ENCODE data around the gene PURA.
A peak's percentile ranks its signal among the peaks of the same experiment; 100 is the strongest.

Gene PURA
- total RNA-seq = 30.4 to 71.0 reads per million in 2 donors

GRCh38 chr5:140113699-140114263 lies at the start of gene PURA:
TSS of gene PURA (plus strand) at chr5:140114109. CDS start at chr5:140114182, 73 bp downstream.
- peak; percentile 99 for DNase-seq

GRCh38 chr5:140072812-140073211 lies 41.1 kb upstream of the PURA start:
- no peak for DNase-seq

GRCh38 chr5:140073296-140073695 lies 40.6 kb upstream of the PURA start:
- no peak for DNase-seq

DNA sequence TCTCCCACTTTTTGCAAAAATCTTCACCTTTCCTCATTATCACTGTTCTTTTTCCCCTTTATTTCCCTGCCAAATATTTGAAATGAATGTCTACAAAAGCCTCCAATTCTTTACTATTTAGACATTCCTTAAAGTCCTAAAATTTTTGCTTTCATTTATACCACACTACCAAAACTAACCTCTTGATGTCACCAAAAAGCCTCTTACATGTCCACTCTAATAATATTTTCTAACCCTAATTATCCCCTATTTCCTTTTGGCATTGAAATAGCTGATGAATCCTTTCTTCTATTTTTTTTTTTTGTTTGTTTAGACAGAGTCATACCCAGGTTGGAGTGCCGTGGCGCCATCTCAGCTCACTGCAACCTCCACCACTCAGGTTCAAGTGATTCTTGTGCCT lies 38.5 kb upstream of the PURA start:
- no peak for DNase-seq

- DNase-seq = no peak
Observed at GRCh38 chr5:140076142-140076541, 37.8 kb upstream of the PURA start.

- DNase-seq = no peak
Observed at GRCh38 chr5:140076788-140077187, 37.1 kb upstream of the PURA start.

- no peak for DNase-seq
Observed at GRCh38 chr5:140083120-140083519, 30.8 kb upstream of the PURA start.

DNA sequence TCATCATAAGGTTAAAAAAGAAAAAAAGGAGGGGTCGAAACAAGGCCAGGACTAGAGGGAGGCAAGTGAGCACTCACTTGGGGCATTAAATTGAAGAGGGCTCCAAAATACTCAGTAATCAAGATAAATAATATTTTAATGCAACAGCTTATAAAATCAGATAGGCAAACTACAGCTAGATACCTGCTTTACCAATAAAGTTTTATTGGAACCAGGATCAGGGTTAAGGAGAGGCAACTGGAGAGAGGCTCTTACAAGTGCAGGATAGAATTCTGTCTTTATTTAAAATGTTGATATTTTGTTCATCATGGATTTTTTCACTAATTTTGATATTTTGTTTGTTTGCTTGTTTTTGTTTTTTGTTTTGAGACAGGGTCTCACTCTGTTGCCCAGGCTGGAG lies 30.3 kb upstream of the PURA start:
- DNase-seq = no peak

GRCh38 chr5:140084541-140084940 lies 29.4 kb upstream of the PURA start:
- no peak for DNase-seq

DNA sequence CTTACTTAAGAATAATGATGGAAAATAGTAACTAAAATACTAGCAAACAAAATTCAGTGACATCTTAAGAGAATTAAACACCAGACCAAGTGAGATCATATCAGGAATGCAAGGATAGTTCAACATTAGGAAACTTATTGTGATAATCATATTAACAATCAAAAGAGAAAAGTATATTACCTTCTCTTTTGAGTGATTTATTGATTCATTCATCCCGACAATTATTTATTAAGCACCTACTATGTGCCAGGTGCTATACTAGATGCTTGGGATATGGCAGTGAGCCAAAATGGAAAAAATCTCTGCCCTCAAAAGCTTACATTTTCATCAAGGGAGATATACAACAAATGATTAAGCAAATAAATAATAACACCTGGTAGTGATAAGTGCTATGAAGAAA lies 23.7 kb upstream of the PURA start:
- no peak for DNase-seq

DNA sequence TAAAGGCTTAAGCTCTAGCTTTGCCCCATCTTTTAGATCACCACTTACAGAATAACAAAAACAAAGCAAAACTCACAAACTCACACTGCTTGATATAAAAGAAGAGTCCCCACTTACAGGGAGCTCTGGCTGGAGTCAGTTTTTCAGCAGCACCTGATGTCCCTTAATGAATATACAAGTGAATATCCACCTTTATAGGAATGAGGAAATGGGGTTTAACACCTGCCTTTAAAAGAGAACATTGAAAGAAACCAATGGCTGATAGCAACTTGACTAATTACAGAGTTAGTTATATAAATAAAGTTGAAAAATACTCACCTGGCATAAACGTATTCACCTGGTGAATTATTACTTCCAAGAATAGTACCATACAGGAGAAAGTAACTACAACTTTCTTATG lies 20.7 kb upstream of the PURA start:
- no peak for DNase-seq

GRCh38 chr5:140093866-140094265 lies 20.0 kb upstream of the PURA start:
- no peak for DNase-seq

DNA sequence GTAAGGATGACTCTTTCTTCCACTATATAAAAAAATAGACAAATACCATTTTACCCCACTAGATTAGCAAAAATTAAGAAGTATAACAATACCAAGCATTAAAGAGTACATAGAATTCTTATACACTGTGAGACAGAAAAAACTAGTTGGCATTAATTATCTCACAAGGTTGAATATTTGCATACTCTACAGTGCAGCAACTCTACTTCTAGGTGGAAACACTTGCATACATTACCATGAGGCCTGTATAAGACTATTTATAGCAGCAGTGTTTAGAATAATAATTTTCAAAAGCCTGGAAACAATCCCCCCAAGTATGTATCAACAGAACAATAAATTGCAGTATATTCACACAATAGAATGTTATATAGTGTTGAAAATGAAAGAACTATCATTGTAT lies 19.0 kb upstream of the PURA start:
- DNase-seq = no peak

DNA sequence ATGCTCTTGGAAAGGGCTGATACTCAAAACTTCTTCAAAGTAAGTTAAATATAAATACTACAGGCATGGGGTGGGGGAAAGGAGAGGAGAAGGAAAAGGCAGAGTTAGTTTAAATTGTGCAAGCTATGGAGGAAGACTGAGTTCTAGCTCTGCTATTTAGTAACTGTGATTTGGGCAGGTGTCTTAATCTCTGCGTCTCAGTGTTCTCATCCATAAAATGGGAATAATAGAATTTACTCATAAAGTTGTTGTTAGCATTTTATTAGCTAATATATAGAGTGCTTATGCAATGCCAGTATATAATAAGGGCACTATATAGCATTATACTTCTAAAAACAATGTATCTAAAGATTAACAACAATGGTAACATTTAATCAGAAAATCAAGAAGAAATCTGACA lies 12.7 kb upstream of the PURA start:
- no peak for DNase-seq

DNA sequence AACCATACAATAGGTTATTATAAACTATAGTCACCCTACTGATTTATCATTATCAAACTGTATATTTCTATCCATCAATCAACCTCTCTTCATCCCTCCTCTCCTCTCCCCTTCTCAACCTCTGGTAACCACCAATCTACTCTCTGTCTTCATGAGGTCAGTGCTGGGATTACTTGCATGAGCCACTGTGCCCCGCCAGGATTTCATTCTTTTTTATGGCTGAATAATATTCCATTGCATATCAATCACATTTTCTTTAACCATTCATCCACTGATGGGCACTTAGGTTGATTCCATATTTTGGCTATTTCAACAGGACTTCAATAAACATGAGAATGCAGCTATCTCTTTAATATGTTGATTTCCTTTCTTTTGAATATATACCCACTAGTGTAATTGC lies 10.8 kb upstream of the PURA start:
- no peak for DNase-seq

GRCh38 chr5:140104100-140104499 lies 9.8 kb upstream of the PURA start:
- DNase-seq = no peak

- DNase-seq = no peak
Observed at GRCh38 chr5:140106101-140106500, 7.8 kb upstream of the PURA start.

GRCh38 chr5:140106805-140107311 lies 7.1 kb upstream of the PURA start:
- no peak for DNase-seq

DNA sequence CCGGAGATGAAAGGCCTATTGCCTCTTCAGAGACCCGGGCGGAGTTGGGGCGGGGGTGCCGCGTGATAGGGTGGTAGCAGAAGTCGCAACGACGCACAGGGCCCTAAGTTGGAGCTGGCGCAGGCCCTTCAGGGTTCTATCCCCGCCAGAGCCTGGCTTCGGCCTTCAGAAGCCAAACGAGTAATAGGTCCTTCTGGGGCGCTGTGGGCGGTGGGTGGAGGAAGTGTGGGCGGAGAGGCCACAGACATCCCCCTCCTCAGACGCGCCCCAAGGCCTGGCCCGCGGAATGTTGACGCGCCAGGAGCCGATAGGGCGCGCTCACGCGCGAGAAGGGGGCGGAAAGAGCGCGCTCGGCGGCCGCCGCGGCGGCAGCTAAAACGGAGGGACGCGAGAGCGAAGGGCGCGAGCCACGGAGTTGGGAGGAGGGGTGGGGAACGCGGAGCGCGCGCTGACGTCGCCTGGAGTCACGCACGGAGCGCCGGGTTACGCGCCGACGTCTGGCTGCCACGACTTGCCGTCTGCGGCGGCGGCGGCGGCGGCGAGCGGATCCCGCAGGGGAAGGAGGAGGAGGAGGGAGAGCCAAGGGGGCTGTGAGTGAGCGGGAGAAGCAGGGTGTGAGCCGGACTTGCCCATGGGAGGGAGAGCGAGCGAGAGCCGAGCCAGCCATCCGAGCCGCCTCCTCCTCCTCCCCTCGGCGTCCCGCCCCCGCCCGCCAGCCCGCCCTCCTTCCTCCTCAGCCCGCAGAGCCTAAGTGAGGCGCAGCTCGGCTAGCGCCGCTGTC lies 6.4 kb upstream of the PURA start:
- DNase-seq = peak; percentile 89

GRCh38 chr5:140108093-140109017 lies 5.6 kb upstream of the PURA start:
- peak; percentile 17 for DNase-seq

DNA sequence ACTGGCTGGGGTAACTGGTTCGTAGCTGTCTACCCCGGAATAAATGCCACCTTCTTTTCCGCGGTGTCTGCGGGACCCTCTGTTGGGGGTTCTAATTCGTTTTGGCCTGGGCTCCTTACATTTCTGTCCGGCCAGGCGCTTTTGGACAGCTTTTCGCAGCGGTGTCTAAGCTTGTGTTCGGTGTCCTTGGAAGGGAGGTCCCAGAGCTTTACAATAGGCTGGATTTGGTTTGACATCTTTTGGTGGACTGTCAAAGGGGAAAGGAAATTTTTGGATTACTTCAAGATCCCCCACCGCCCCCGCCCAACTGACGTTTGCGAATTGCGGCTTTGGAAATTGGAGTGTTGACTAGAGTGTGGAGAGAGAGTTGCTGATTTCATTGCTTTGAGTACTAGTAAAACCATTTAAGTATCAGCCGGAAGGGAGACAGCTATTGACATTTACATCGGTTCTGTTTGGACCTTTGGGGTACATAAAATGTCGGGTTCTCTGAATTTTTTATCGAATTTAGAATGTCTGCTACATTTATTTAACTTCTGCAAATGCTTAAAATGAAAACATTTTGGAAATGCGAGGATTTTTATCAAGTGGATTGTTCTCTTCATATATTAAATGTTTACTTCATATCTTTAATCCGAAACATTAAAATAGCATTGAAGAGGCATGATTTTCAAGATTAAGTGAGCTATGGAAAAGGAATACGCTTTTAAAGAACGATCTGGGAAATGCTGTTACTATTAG lies 4.7 kb upstream of the PURA start:
- DNase-seq = no peak
